ENCODE results near the gene CERCAM. TPM values are rescaled to one million over a fixed set of nuclear protein-coding genes. Genes with fewer than 3 reads are reported as not detected.

Gene CERCAM
- total RNA-seq, 1 experiment from 2014 or later = 19.1 TPM

GRCh38 chr9:128414461-128414860, 6.2 kb upstream of the CERCAM start:
- H3F3A ChIP-seq (ENCODE audit: low read length, unreplicated experiment) = no peaks in the 10 kb centered on the region
- ChIA-PET CTCF (interaction anchor here (0.6 kb wide), 1 partner anchor 228 kb away, joined by 3 read pairs; no protein-coding TSS in a partner anchor), POLR2A (ENCODE audit: unreplicated experiment) (no interaction called here)
- H3K9ac ChIP-seq (ENCODE audit: low read length) = no peak overlapping the region
- intact Hi-C loops (cut with micrococcal nuclease) = loop anchor here (5.0 kb wide), 1 partner anchor 52 kb away; no protein-coding TSS in a partner anchor
- H3K4me2 ChIP-seq (ENCODE audit: low read length) = no peak overlapping the region
- TF ChIP-seq CTCF (conservative IDR thresholded peaks at IDR 0.05; ENCODE audit: low read depth, low read length) = peak; percentile 49; the same call in 1 of the 2 replicates
- no peak for TF ChIP-seq EZH2phosphoT487 (IDR thresholded peaks at IDR 0.05; ENCODE audit: borderline replicate concordance, low read length)
- no peaks in the 10 kb centered on the region for H3K79me2 ChIP-seq (ENCODE audit: low read length)
- BruUV-seq (replicated peaks) = no TSS peak
- no peaks in the 10 kb centered on the region for H3K36me3 ChIP-seq (ENCODE audit: low read depth, low read length)
- ATAC-seq (peak; percentile 57; the same call in 1 of the 2 replicates), DNase-seq (peak; percentile 51)
- no peak overlapping the region for H2AFZ ChIP-seq (ENCODE audit: low read length)
- no peaks in the 10 kb centered on the region for H3K27me3 ChIP-seq (ENCODE audit: low read length)
- no peak overlapping the region for H3K27ac ChIP-seq (ENCODE audit: low read length)
- no peak overlapping the region for H3K4me3 ChIP-seq (ENCODE audit: low read length)
- no peaks in the 10 kb centered on the region for H4K20me1 ChIP-seq (ENCODE audit: low read length)
- H3K9me2 ChIP-seq (replicated peaks; ENCODE audit: low read length) = no peaks in the 10 kb centered on the region
- peaks cover 6% of the 10 kb centered on the region; the same call in 1 of the 2 replicates for H3K4me1 ChIP-seq (ENCODE audit: insufficient read depth, low read length)
- H3K9me3 ChIP-seq (ENCODE audit: low read length) = no peaks in the 10 kb centered on the region

GRCh38 chr9:128415281-128415680, 5.4 kb upstream of the CERCAM start:
- Histone ChIP-seq H3K9ac (ENCODE audit: low read length) (no peak overlapping the region), H3K4me2 (ENCODE audit: low read length) (no peak overlapping the region), H3K4me1 (ENCODE audit: insufficient read depth, low read length) (peaks cover 6% of the 10 kb centered on the region; the same call in 1 of the 2 replicates), H3K79me2 (ENCODE audit: low read length) (no peaks in the 10 kb centered on the region), H3K9me3 (ENCODE audit: low read length) (no peaks in the 10 kb centered on the region), H3K9me2 (replicated peaks; ENCODE audit: low read length) (no peaks in the 10 kb centered on the region), H3K27me3 (ENCODE audit: low read length) (no peaks in the 10 kb centered on the region), H3K4me3 (ENCODE audit: low read length) (no peak overlapping the region), H3K27ac (ENCODE audit: low read length) (no peak overlapping the region), H3F3A (ENCODE audit: low read length, unreplicated experiment) (no peaks in the 10 kb centered on the region), H4K20me1 (ENCODE audit: low read length) (no peaks in the 10 kb centered on the region), H2AFZ (ENCODE audit: low read length) (no peak overlapping the region), H3K36me3 (ENCODE audit: low read depth, low read length) (no peaks in the 10 kb centered on the region; the same call in 1 of the 2 replicates)
- intact Hi-C loops (cut with micrococcal nuclease) = no loop called here
- ChIA-PET CTCF (no interaction called here), POLR2A (ENCODE audit: unreplicated experiment) (no interaction called here)
- ATAC-seq (no peak), DNase-seq (no peak)
- BruUV-seq (replicated peaks) = no TSS peak
- TF ChIP-seq EZH2 (IDR thresholded peaks at IDR 0.05; ENCODE audit: low read length, unreplicated experiment) (no peak), CTCF (conservative IDR thresholded peaks at IDR 0.05; ENCODE audit: low read depth, low read length) (no peak), EZH2phosphoT487 (IDR thresholded peaks at IDR 0.05; ENCODE audit: borderline replicate concordance, low read length) (no peak)

- Histone ChIP-seq H2AFZ (ENCODE audit: low read length) (no peak overlapping the region), H3K4me2 (ENCODE audit: low read length) (no peak overlapping the region), H3K9me3 (ENCODE audit: low read length) (no peaks in the 10 kb centered on the region), H3K9me2 (replicated peaks; ENCODE audit: low read length) (no peaks in the 10 kb centered on the region), H3F3A (ENCODE audit: low read length, unreplicated experiment) (no peaks in the 10 kb centered on the region), H3K9ac (ENCODE audit: low read length) (no peak overlapping the region), H3K4me3 (ENCODE audit: low read length) (no peak overlapping the region), H3K27ac (ENCODE audit: low read length) (no peak overlapping the region), H4K20me1 (ENCODE audit: low read length) (no peaks in the 10 kb centered on the region), H3K4me1 (ENCODE audit: insufficient read depth, low read length) (peaks cover 7% of the 10 kb centered on the region; the same call in 1 of the 2 replicates), H3K36me3 (ENCODE audit: low read depth, low read length) (no peaks in the 10 kb centered on the region; the same call in 1 of the 2 replicates), H3K79me2 (ENCODE audit: low read length) (no peaks in the 10 kb centered on the region), H3K27me3 (ENCODE audit: low read length) (no peaks in the 10 kb centered on the region)
- intact Hi-C loops (cut with micrococcal nuclease) = no loop called here
- BruUV-seq (replicated peaks) = no TSS peak
- ATAC-seq (no peak), DNase-seq (peak; percentile 51)
- CTCF ChIA-PET = interaction anchor here (0.7 kb wide), 1 partner anchor 436 kb away, joined by 4 read pairs; no protein-coding TSS in a partner anchor
- no peak for TF ChIP-seq CTCF (conservative IDR thresholded peaks at IDR 0.05; ENCODE audit: low read depth, low read length)
- no peak for TF ChIP-seq EZH2 (IDR thresholded peaks at IDR 0.05; ENCODE audit: low read length, unreplicated experiment)
- TF ChIP-seq EZH2phosphoT487 (IDR thresholded peaks at IDR 0.05; ENCODE audit: borderline replicate concordance, low read length) = no peak
- POLR2A ChIA-PET (ENCODE audit: unreplicated experiment) = no interaction called here
Measured at GRCh38 chr9:128416014-128416413, 4.6 kb upstream of the CERCAM start.

Measured in PC-3 (cell line).